OCI-LY1 (cell line): Measurements from ENCODE around the gene TMEM107.

Source experiments
- CTCF ChIP-seq: fragments of 200-600 bp; sonication (generic), shearing (Covaris generic); IDR thresholded peaks from 2 replicates; pipeline ENCODE4 v1.5.1; 2017; ENCODE audit warnings: mild to moderate bottlenecking, antibody characterized with exemption, low read length, moderate library complexity, mixed read lengths
- EZH2 ChIP-seq: fragments of 200-600 bp; sonication (generic), shearing (Covaris generic); IDR thresholded peaks from 2 replicates; pipeline ENCODE4 v1.8.0; 2017; ENCODE audit warnings: borderline replicate concordance, mixed run types, mild to moderate bottlenecking, antibody characterized with exemption, low read length, moderate library complexity, mixed read lengths

DNA sequence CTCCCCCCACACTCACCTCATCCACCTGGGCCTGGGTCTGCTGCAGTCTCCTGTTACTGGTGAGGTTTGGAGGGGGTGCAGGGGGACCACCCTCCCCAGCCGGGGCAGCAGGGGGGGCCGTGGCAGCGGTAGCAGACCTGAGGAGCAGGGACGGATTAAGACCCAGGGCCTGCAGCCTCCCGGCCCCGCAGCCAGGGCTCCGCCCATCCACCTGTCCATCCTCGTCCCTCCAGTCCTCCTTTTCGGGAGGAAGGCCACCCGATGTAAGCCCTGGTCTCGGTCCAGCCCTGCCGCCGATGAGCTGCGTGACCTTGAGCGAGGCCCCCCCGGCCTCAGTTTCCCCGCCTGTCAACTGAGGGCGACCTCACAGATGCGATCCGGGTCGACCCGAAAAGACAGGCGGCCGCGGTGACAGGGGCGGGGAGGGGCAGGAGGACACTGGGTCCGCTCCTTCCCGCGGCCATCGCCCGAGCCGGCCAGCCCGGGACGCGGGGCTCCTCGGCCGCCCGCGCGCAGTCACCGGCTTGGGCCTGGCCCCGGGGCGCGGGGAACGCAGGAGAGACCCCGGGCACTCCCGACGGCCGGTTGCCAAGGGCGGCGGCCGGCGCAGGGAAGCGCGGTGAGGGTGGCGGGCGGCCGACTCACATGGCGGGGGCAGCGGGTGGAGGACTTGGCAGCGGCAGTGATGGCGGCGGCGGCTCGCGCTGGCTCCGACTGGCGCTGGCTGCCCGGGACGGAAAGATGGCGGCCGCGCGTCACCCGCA is 13.8 kb downstream of the TMEM107 start, which contains the start of gene VAMP2:
- TF ChIP-seq CTCF (no peak), EZH2 (no peak)
